A549 (cell line): ENCODE measurements around the gene SIK3. TPM values are rescaled to one million over a fixed set of nuclear protein-coding genes. Genes with fewer than 3 reads are reported as not detected.

Experiments
- ATAC-seq, 2 experiments: fragments of 200-7000 bp in 1 of 2; fragments of >200 bp in 1 of 2; cut with Nextera tagmentation in 1 of 2; cut with Tn5 transposase in 1 of 2; 3 replicates each; pipeline versions ENCODE4 v1.8.0 to v1.9.1; 2018 to 2020; ENCODE audit warnings: mild to moderate bottlenecking in 1 of 2, moderate library complexity in 1 of 2
- CTCF ChIA-PET: fragments of 300-600 bp; sonication (Branson Sonifier 250); formaldehyde crosslinking; extraction: SDS; loops from one replicate; lab custom pipeline; 2021; ENCODE audit warnings: antibody characterized with exemption, inconsistent platforms; lab: Yijun Ruan, JAX
- POLR2A ChIA-PET: fragments of 350-600 bp; formaldehyde crosslinking; extraction: SDS; loops from one replicate; lab custom pipeline; 2021; ENCODE audit warnings: antibody characterized with exemption, inconsistent platforms; lab: Yijun Ruan, JAX
- DNase-seq, 2 experiments: peaks; one replicate each; pipeline versions ENCODE4 v3.0.0 to v3.0.0-alpha.2; 2011 to 2016; ENCODE audit warnings: low read depth in 1 of 2, low spot score in 1 of 2
- FAIRE-seq: peaks from 2 replicates; lab custom pipeline; 2011; peaks lifted over from hg19 to GRCh38; lab: Jason Lieb, UNC
- H3K27ac ChIP-seq, 2 experiments: fragments of >200 bp; sonication (Bioruptor Twin); formaldehyde crosslinking; 3 replicates each; pipeline ENCODE4 v1.5.1; 2016 to 2017
- H3K4me1 ChIP-seq: fragments of >200 bp; sonication (Bioruptor Twin); formaldehyde crosslinking; 3 replicates; pipeline ENCODE4 v1.6.1; 2016
- H3K4me2 ChIP-seq: fragments of >200 bp; sonication (Bioruptor Twin); formaldehyde crosslinking; 3 replicates; pipeline ENCODE4 v1.6.1; 2016
- H3K4me3 ChIP-seq: fragments of >200 bp; sonication (Bioruptor Twin); formaldehyde crosslinking; 3 replicates; pipeline ENCODE4 v1.5.1; 2016
- H3K9me3 ChIP-seq: fragments of >200 bp; sonication (Bioruptor Twin); formaldehyde crosslinking; 3 replicates; pipeline ENCODE4 v1.6.1; 2016
- BCL3 ChIP-seq: fragments of >200 bp; sonication (Bioruptor Twin); formaldehyde crosslinking; IDR thresholded peaks from 3 replicates; pipeline ENCODE4 v1.6.1; 2016
- BHLHE40 ChIP-seq: IDR thresholded peaks from 2 replicates; pipeline ENCODE4 v1.6.1; 2012; ENCODE audit warnings: low read depth, low read length, inconsistent platforms
- CBX2 ChIP-seq: fragments of 200-600 bp; sonication (generic); IDR thresholded peaks from 2 replicates; pipeline ENCODE4 v1.6.1; 2016; ENCODE audit warnings: low read depth, mild to moderate bottlenecking, borderline replicate concordance
- CEBPB ChIP-seq, 2 experiments: fragments of >200 bp in 1 of 2; sonication (Bioruptor Twin) in 1 of 2; formaldehyde crosslinking in 1 of 2; IDR thresholded peaks; 2 replicates each; pipeline ENCODE4 v1.6.1; 2012 to 2016
- CHD4 ChIP-seq: fragments of 200-600 bp; sonication (generic); IDR thresholded peaks from 2 replicates; pipeline ENCODE4 v1.6.1; 2016; ENCODE audit warnings: antibody characterized with exemption, mild to moderate bottlenecking, borderline replicate concordance
- EHF ChIP-seq: fragments of 250-450 bp; sonication (Bioruptor Pico); IDR thresholded peaks from 2 replicates; pipeline ENCODE4 v1.5.0; 2020; ENCODE audit warnings: mild to moderate bottlenecking
- EHMT2 ChIP-seq: fragments of 200-600 bp; sonication (generic); IDR thresholded peaks from 2 replicates; pipeline ENCODE4 v1.6.1; 2016; ENCODE audit warnings: antibody characterized with exemption, low read depth, mild to moderate bottlenecking, moderate library complexity
- EP300 ChIP-seq, 2 experiments: fragments of >200 bp; sonication (Bioruptor Twin); formaldehyde crosslinking; IDR thresholded peaks; 2 replicates in 1 of 2; 3 replicates in 1 of 2; pipeline ENCODE4 v1.6.1; 2016 to 2017
- FOSB ChIP-seq: fragments of 250-450 bp; sonication (Bioruptor Pico); IDR thresholded peaks from 2 replicates; pipeline ENCODE4 v1.5.0; 2020; ENCODE audit warnings: mild to moderate bottlenecking, moderate library complexity
- FOXS1 ChIP-seq: fragments of 250-450 bp; sonication (Bioruptor Pico); IDR thresholded peaks from 2 replicates; pipeline ENCODE4 v1.5.0; 2020; ENCODE audit warnings: mild to moderate bottlenecking, moderate library complexity
- GATA3 ChIP-seq: IDR thresholded peaks from 2 replicates; pipeline ENCODE4 v1.6.1; 2012; ENCODE audit warnings: borderline replicate concordance
- HOXA7 ChIP-seq: fragments of 250-450 bp; sonication (Bioruptor Pico); IDR thresholded peaks from 2 replicates; pipeline ENCODE4 v1.5.0; 2020; ENCODE audit warnings: mild to moderate bottlenecking, moderate library complexity
- HOXB13 ChIP-seq: fragments of 250-450 bp; sonication (Bioruptor Pico); IDR thresholded peaks from 2 replicates; pipeline ENCODE4 v1.5.0; 2020; ENCODE audit warnings: low read depth, mild to moderate bottlenecking, moderate library complexity
- HOXB5 ChIP-seq: fragments of 250-450 bp; sonication (Bioruptor Pico); IDR thresholded peaks from 2 replicates; pipeline ENCODE4 v1.5.0; 2020; ENCODE audit warnings: mild to moderate bottlenecking, moderate library complexity
- JUN ChIP-seq, 2 experiments: fragments of >200 bp; sonication (Bioruptor Twin); formaldehyde crosslinking; IDR thresholded peaks; 2 replicates in 1 of 2; 3 replicates in 1 of 2; pipeline ENCODE4 v1.6.1; 2016 to 2017
- JUNB ChIP-seq: fragments of >200 bp; sonication (Bioruptor Twin); formaldehyde crosslinking; IDR thresholded peaks from 2 replicates; pipeline ENCODE4 v1.6.1; 2016
- MAZ ChIP-seq: fragments of 150-350 bp; IDR thresholded peaks from 2 replicates; pipeline ENCODE4 v1.6.1; 2014; ENCODE audit warnings: antibody characterized with exemption, low read depth, low read length, borderline replicate concordance
- MYC ChIP-seq: IDR thresholded peaks from 2 replicates; pipeline ENCODE4 v1.6.1; 2012; ENCODE audit warnings: mild to moderate bottlenecking, inconsistent platforms, low read length, improper control_type of control experiment, borderline replicate concordance
- NPAS2 ChIP-seq: fragments of 250-450 bp; sonication (Bioruptor Pico); IDR thresholded peaks from 2 replicates; pipeline ENCODE4 v1.8.0; 2022; ENCODE audit warnings: mild to moderate bottlenecking, moderate library complexity, borderline replicate concordance
- PHF8 ChIP-seq: fragments of 200-600 bp; sonication (generic); IDR thresholded peaks from 2 replicates; pipeline ENCODE4 v1.6.1; 2016; ENCODE audit warnings: low read depth, mild to moderate bottlenecking, antibody characterized with exemption, moderate library complexity, borderline replicate concordance
- POLR2A ChIP-seq: IDR thresholded peaks from 2 replicates; pipeline ENCODE4 v1.6.1; 2012; ENCODE audit warnings: mild to moderate bottlenecking, low read length
- RARB ChIP-seq: fragments of 250-450 bp; sonication (Bioruptor Pico); IDR thresholded peaks from 2 replicates; pipeline ENCODE4 v1.8.0; 2021; ENCODE audit warnings: mild to moderate bottlenecking, moderate library complexity
- RCOR1 ChIP-seq: fragments of 150-350 bp; IDR thresholded peaks from 2 replicates; pipeline ENCODE4 v1.6.1; 2014; ENCODE audit warnings: antibody characterized with exemption, low read length, low read depth
- RFX5 ChIP-seq: fragments of 450-650 bp; IDR thresholded peaks from 2 replicates; pipeline ENCODE4 v1.7.1; 2014; ENCODE audit warnings: antibody characterized with exemption, mild to moderate bottlenecking, moderate library complexity
- RNF2 ChIP-seq: fragments of 200-600 bp; sonication (generic); IDR thresholded peaks from 2 replicates; pipeline ENCODE4 v1.6.1; 2016; ENCODE audit warnings: low read depth, mild to moderate bottlenecking, antibody characterized with exemption, moderate library complexity, borderline replicate concordance
- SMC3 ChIP-seq: fragments of >200 bp; sonication (Bioruptor Twin); formaldehyde crosslinking; IDR thresholded peaks from 3 replicates; pipeline ENCODE4 v1.6.1; 2018; ENCODE audit warnings: inconsistent platforms
- TFCP2L1 ChIP-seq: fragments of 250-450 bp; sonication (Bioruptor Pico); IDR thresholded peaks from 2 replicates; pipeline ENCODE4 v1.5.0; 2021; ENCODE audit warnings: mild to moderate bottlenecking
- ZC3H11A ChIP-seq: fragments of 450-650 bp; IDR thresholded peaks from 2 replicates; pipeline ENCODE4 v1.6.1; 2014; ENCODE audit warnings: antibody characterized with exemption, mild to moderate bottlenecking
- ZNF302 ChIP-seq: fragments of 250-450 bp; sonication (Bioruptor Pico); IDR thresholded peaks from 2 replicates; pipeline ENCODE4 v1.9.0; 2021; ENCODE audit warnings: inconsistent platforms, mild to moderate bottlenecking, moderate library complexity
- ZSCAN20 ChIP-seq: fragments of 250-450 bp; sonication (Bioruptor Pico); IDR thresholded peaks from 2 replicates; pipeline ENCODE4 v1.8.0; 2022; ENCODE audit warnings: mild to moderate bottlenecking, moderate library complexity
- WGBS: methylation state at CpG from one replicate; pipeline ENCODE4 v1.1.6; 2017; ENCODE audit errors: missing lambda C conversion rate; 5-methylcytosine and 5-hydroxymethylcytosine counted together
- polyA plus RNA-seq, 4 experiments: library from polyadenylated mRNA; depleted of rRNA in 3 of 4; stranded (reverse); fragments of >200 nt; fragmentation: RNase III in 1 of 4; extraction: RNeasy Plus Mini Kit Qiagen cat#74134 plus additional on column Dnase treatment in 1 of 4; gene quantifications; 2 replicates in 3 of 4; 3 replicates in 1 of 4; pipeline ENCODE4 v1.2.3, GENCODE V29; 2011 to 2017
- TF ChIP-seq, protein P1 (sequence below): IDR thresholded peaks from 2 replicates; pipeline ENCODE4 v1.6.1; 2012
- TF ChIP-seq, protein P2 (sequence below): IDR thresholded peaks from 2 replicates; pipeline ENCODE4 v1.6.1; 2012

The SIK3 gene
- polyA plus RNA-seq, 2 of the 4 experiments (the other 2 are of a cell fraction) = 8.2 to 9.0 TPM

GRCh38 chr11:117128289-117128688, 30.1 kb upstream of the SIK3 start:
- H3K27ac ChIP-seq = no peak overlapping the region
- ATAC-seq (no peak), FAIRE-seq (no peak), DNase-seq (no peak)
- no peak for TF ChIP-seq HOXB5 (CRISPR knock-in tag)
- TF ChIP-seq, protein P1, sequence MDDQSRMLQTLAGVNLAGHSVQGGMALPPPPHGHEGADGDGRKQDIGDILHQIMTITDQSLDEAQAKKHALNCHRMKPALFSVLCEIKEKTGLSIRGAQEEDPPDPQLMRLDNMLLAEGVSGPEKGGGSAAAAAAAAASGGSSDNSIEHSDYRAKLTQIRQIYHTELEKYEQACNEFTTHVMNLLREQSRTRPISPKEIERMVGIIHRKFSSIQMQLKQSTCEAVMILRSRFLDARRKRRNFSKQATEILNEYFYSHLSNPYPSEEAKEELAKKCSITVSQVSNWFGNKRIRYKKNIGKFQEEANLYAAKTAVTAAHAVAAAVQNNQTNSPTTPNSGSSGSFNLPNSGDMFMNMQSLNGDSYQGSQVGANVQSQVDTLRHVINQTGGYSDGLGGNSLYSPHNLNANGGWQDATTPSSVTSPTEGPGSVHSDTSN = no peak
- no peak for TF ChIP-seq POLR2A
- TF ChIP-seq CEBPB (IDR thresholded peaks at IDR 0.05) = no peak
- TF ChIP-seq FOXS1 (CRISPR knock-in tag) = no peak
- TF ChIP-seq, protein P2, sequence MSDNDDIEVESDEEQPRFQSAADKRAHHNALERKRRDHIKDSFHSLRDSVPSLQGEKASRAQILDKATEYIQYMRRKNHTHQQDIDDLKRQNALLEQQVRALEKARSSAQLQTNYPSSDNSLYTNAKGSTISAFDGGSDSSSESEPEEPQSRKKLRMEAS = no peak
- no peak for TF ChIP-seq EHMT2
- TF ChIP-seq JUNB = no peak
- TF ChIP-seq FOSB (CRISPR knock-in tag) = no peak
- TF ChIP-seq BCL3 = no peak
- no peak for TF ChIP-seq JUN (IDR thresholded peaks at IDR 0.05)
- no peak for TF ChIP-seq ZC3H11A
- no peak for TF ChIP-seq ZSCAN20 (CRISPR knock-in tag)
- no peak for TF ChIP-seq NPAS2 (CRISPR knock-in tag)
- TF ChIP-seq RCOR1 = no peak
- TF ChIP-seq TFCP2L1 = no peak
- H3K4me1 ChIP-seq = peaks cover 21% of the 10 kb centered on the region
- no peaks in the 10 kb centered on the region for H3K9me3 ChIP-seq
- ChIA-PET POLR2A (no interaction called here), CTCF (interaction anchor here (0.5 to 2.0 kb wide), 4 partner anchors 10 to 337 kb away, joined by 3 to 7 read pairs (median 4); partner anchors contain the start of gene APOA5)
- 72% methylated on average over 4 of the region's 4 CpGs for WGBS
- H3K4me3 ChIP-seq = no peak overlapping the region
- no peak overlapping the region for H3K4me2 ChIP-seq

DNA sequence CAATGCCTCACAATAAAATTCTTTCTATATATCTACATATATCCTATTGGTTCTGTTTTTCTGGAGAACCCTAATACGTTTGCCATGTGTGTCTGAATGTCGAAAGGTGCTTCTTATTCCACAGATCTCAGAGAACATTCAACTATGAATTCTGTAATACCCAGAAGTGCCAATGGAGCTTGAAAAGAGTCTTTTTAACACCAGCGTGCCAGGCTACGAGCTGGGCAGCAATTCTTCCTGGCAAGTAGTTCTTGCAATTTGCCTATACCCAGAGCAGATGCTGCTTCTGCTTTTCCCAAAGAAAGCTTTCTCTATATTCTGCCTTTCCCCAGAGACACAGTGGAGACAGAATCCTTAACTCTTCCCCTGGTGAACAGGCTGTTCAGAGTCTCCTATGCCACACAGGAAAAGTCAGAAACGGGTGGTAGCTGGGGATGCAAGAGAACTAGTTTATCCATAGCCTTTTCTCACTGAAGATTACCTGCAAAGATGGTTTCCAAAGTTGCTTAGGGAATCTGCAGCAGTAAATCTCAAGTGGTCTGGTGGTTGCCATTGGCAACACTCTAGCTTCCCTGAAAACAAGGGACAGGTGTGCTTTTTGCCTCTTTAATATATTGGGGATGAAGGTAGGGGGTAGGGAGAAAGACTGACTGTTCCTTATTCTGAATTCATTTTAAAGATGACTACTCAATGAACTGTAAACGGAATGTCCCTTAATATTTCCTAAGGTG, 29.1 kb upstream of the SIK3 start:
- DNase-seq (no peak), FAIRE-seq (no peak), ATAC-seq (no peak)
- Histone ChIP-seq H3K4me2 (no peak overlapping the region), H3K4me1 (peaks cover 21% of the 10 kb centered on the region), H3K9me3 (no peaks in the 10 kb centered on the region), H3K27ac (no peak overlapping the region), H3K4me3 (no peak overlapping the region)
- TF ChIP-seq JUN (IDR thresholded peaks at IDR 0.05) = no peak
- TF ChIP-seq HOXA7 (CRISPR knock-in tag) = no peak
- no peak for TF ChIP-seq CBX2
- no peak for TF ChIP-seq RNF2
- no peak for TF ChIP-seq SMC3
- TF ChIP-seq MAZ = no peak
- TF ChIP-seq CHD4 = no peak
- no peak for TF ChIP-seq RARB
- TF ChIP-seq EP300 (IDR thresholded peaks at IDR 0.05) = no peak
- TF ChIP-seq RFX5 = no peak
- no peak for TF ChIP-seq NPAS2 (CRISPR knock-in tag)
- no peak for TF ChIP-seq EHF (CRISPR knock-in tag)
- TF ChIP-seq BHLHE40 = no peak
- TF ChIP-seq PHF8 = no peak
- no peak for TF ChIP-seq GATA3
- TF ChIP-seq ZNF302 (CRISPR knock-in tag) = no peak
- no peak for TF ChIP-seq HOXB13 (CRISPR knock-in tag)
- no peak for TF ChIP-seq MYC
- WGBS = 74% methylated on average over 6 of the region's 6 CpGs
- ChIA-PET POLR2A (no interaction called here), CTCF (interaction anchor here (0.9 to 2.0 kb wide), 5 partner anchors 9 to 336 kb away, joined by 4 to 7 read pairs (median 4); partner anchors contain the start of gene APOA5)
